Stimulated activated CD8-positive, alpha-beta memory T cell treated with anti-CD3 and anti-CD28 coated beads, Interleukin-15, amount 100 ng/mL, for 24 hours (primary cell): ENCODE measurements around the gene CEP19.
"Not testable (repeated sequence)": the region's sequence is repeated elsewhere in the genome, so short reads cannot be mapped to it uniquely, and the experiment has no call there.

Experiments used
- DNase-seq: peaks from one replicate; pipeline ENCODE4 v3.0.0-alpha.2; 2020; ENCODE audit warnings: low read depth

The CEP19 gene

GRCh38 chr3:196711838-196712513 is at the start of gene CEP19, which contains the start of gene PIGX:
Gene CEP19, minus strand, starts transcription at chr3:196712250. Its CDS starts 3,593 bp downstream, at chr3:196708657.
Gene PIGX, plus strand, starts transcription at chr3:196712377.
- peak; percentile 77 for DNase-seq

- DNase-seq, result no peak
Measured at GRCh38 chr3:196757876-196758739, 46.1 kb upstream of the CEP19 start.

GRCh38 chr3:196756732-196757131 is 44.7 kb upstream of the CEP19 start:
- no peak for DNase-seq

GRCh38 chr3:196754091-196754981 is 42.3 kb upstream of the CEP19 start:
- DNase-seq, result no peak

GRCh38 chr3:196753201-196753600 is 41.2 kb upstream of the CEP19 start:
- DNase-seq, result no peak

GRCh38 chr3:196749125-196749524 is 37.1 kb upstream of the CEP19 start:
- DNase-seq, result no peak

GRCh38 chr3:196743569-196743968 is 31.5 kb upstream of the CEP19 start:
- not testable (repeated sequence) for DNase-seq

GRCh38 chr3:196741249-196741889 is 29.3 kb upstream of the CEP19 start:
- no peak for DNase-seq

- DNase-seq, result no peak
Measured at GRCh38 chr3:196740481-196741248, 28.6 kb upstream of the CEP19 start.

GRCh38 chr3:196739671-196740480 is 27.8 kb upstream of the CEP19 start, which contains the start of gene PAK2:
Gene PAK2, plus strand, starts transcription at chr3:196739857. Its CDS starts 42,790 bp downstream, at chr3:196782647.
- peak; percentile 72 for DNase-seq

- DNase-seq, result no peak
Measured at GRCh38 chr3:196737655-196738054, 25.6 kb upstream of the CEP19 start.

- no peak for DNase-seq
Measured at GRCh38 chr3:196736670-196737374, 24.8 kb upstream of the CEP19 start.

GRCh38 chr3:196735751-196736150 is 23.7 kb upstream of the CEP19 start:
- DNase-seq, result no peak

- no peak for DNase-seq
Measured at GRCh38 chr3:196726788-196727675, 15.0 kb upstream of the CEP19 start.

GRCh38 chr3:196721097-196721496 is 9.0 kb upstream of the CEP19 start:
- no peak for DNase-seq

GRCh38 chr3:196717162-196717561 is 5.1 kb upstream of the CEP19 start:
- DNase-seq, result not testable (repeated sequence)

- peak; percentile 41 for DNase-seq
Measured at GRCh38 chr3:196712514-196713413, 714 bp upstream of the CEP19 start.
